CD4-positive, alpha-beta T cell treated with Interleukin-4 for 1 hour (primary cell): ENCODE measurements around the gene PTPRJ.

Experiments
- DNase-seq, 2 donors: peaks; one replicate each; pipeline ENCODE4 v3.0.0-alpha.2; 2020 to 2022

Gene PTPRJ

GRCh38 chr11:48041877-48042695 lies 61.7 kb downstream of the PTPRJ start:
- DNase-seq, result no peak

- DNase-seq, result no peak
Measured at GRCh38 chr11:48043111-48043990, 63.0 kb downstream of the PTPRJ start.

GRCh38 chr11:48043991-48044512 lies 63.7 kb downstream of the PTPRJ start:
- DNase-seq, result no peak

- peak in 1 of 2 donors; percentile 30 for DNase-seq
Measured at GRCh38 chr11:48044577-48044976, 64.2 kb downstream of the PTPRJ start.

- DNase-seq, result no peak
Measured at GRCh38 chr11:48045536-48045935, 65.2 kb downstream of the PTPRJ start.

- DNase-seq, result no peak
Measured at GRCh38 chr11:48047616-48048015, 67.3 kb downstream of the PTPRJ start.

GRCh38 chr11:48049036-48049435 lies 68.7 kb downstream of the PTPRJ start:
- DNase-seq, result no peak

- no peak for DNase-seq
Measured at GRCh38 chr11:48050304-48050703, 69.9 kb downstream of the PTPRJ start.

GRCh38 chr11:48051217-48051830 lies 71.0 kb downstream of the PTPRJ start:
- no peak for DNase-seq

- no peak for DNase-seq
Measured at GRCh38 chr11:48052183-48053044, 72.1 kb downstream of the PTPRJ start.

- DNase-seq, result no peak
Measured at GRCh38 chr11:48054994-48055291, 74.6 kb downstream of the PTPRJ start.

- peak; percentile 57 to 70 for DNase-seq
Measured at GRCh38 chr11:48055292-48056132, 75.2 kb downstream of the PTPRJ start.

GRCh38 chr11:48056325-48057183 lies 76.2 kb downstream of the PTPRJ start:
- DNase-seq, result no peak

- no peak for DNase-seq
Measured at GRCh38 chr11:48058064-48058463, 77.7 kb downstream of the PTPRJ start.

GRCh38 chr11:48058788-48059187 lies 78.4 kb downstream of the PTPRJ start:
- no peak for DNase-seq

- DNase-seq, result no peak
Measured at GRCh38 chr11:48062649-48063048, 82.3 kb downstream of the PTPRJ start.

GRCh38 chr11:48063424-48063978 lies 83.1 kb downstream of the PTPRJ start:
- DNase-seq, result no peak

- no peak for DNase-seq
Measured at GRCh38 chr11:48064306-48064705, 83.9 kb downstream of the PTPRJ start.

GRCh38 chr11:48066881-48067800 lies 86.8 kb downstream of the PTPRJ start:
- no peak for DNase-seq
